Ovary (tissue), 9 donors: ENCODE measurements around the gene MIOX. TPM values are rescaled to one million over a fixed set of nuclear protein-coding genes. Genes with fewer than 3 reads are reported as not detected.
A peak's percentile ranks its signal among the peaks of the same experiment; 100 is the strongest.

Experiments
- DNase-seq, 5 donors: peaks; one replicate each; pipeline ENCODE4 v3.0.0-alpha.2; 2019 to 2020
- H3K27ac ChIP-seq, 2 donors: fragments of 200-600 bp; one replicate each; pipeline versions ENCODE4 v1.5.1 to v1.8.0; 2019 to 2022
- H3K27me3 ChIP-seq: fragments of 200-600 bp; one replicate; pipeline ENCODE4 v1.8.0; 2022
- H3K36me3 ChIP-seq: fragments of 200-600 bp; sonication (generic); one replicate; pipeline ENCODE4 v1.5.1; 2019
- H3K4me1 ChIP-seq: one replicate; pipeline ENCODE4 v1.8.1; 2013; ENCODE audit warnings: mild to moderate bottlenecking, moderate library complexity; ENCODE audit not compliant: insufficient read depth
- H3K4me3 ChIP-seq: fragments of 200-600 bp; sonication (generic); one replicate; pipeline ENCODE4 v1.5.1; 2017
- H3K9me3 ChIP-seq, 2 donors: fragments of 200-600 bp in 1 of 2; sonication (generic) in 1 of 2; one replicate each; pipeline versions ENCODE4 v1.5.1 to v1.8.1; 2013 to 2019; ENCODE audit warnings: mild to moderate bottlenecking in 1 of 2, moderate library complexity in 1 of 2
- EP300 ChIP-seq: sonication (generic); formaldehyde crosslinking; IDR thresholded peaks from one replicate; pipeline ENCODE4 v1.6.1; 2017; ENCODE audit warnings: antibody characterized with exemption
- POLR2A ChIP-seq: fragments of 450-650 bp; IDR thresholded peaks from one replicate; pipeline ENCODE4 v1.6.1; 2017; ENCODE audit warnings: antibody characterized with exemption, mild to moderate bottlenecking, moderate library complexity
- WGBS, 3 donors: extraction: QIAGEN DNeasy Blood & Tissue Kit in 1 of 3; methylation state at CpG; one replicate each; pipeline versions ENCODE4 v1.1.5 to v1.1.7; 2013 to 2017; 5-methylcytosine and 5-hydroxymethylcytosine counted together
- intact Hi-C, 4 donors: fragments of 100-400 bp; cut with DNase I; formaldehyde crosslinking; loops; one replicate each; pipeline versions ENCODE4 v1.11.0 to v1.15.1; 2022 to 2023
- polyA plus RNA-seq, 2 donors: library from polyadenylated mRNA; stranded (reverse); fragments of 200-250 nt in 1 of 2; fragments of 350-450 nt in 1 of 2; fragmentation: Illumina TruSeq in 1 of 2; extraction: RNeasy Lipid Tissue Mini Kit (QIAGEN cat#74804) in 1 of 2; gene quantifications; one replicate each; pipeline ENCODE4 v1.2.3, GENCODE V29; 2013 to 2014
- total RNA-seq, 7 donors: library from RNA; depleted of rRNA in 2 of 7; stranded (reverse); fragments of >200 nt in 2 of 7; fragmentation: NEBNext Ultra II Directional in 3 of 7; extraction: Animal tissue kit (Norgen Biotek cat#: 25700) in 3 of 7; gene quantifications; one replicate each; pipeline versions ENCODE4 v1.1.0 to v1.2.4, GENCODE V29; 2016 to 2023
- TF ChIP-seq, protein P1 (sequence below), 3 donors: fragments of 450-650 bp in 2 of 3; fragments of 200-600 bp in 1 of 3; IDR thresholded peaks; one replicate each; pipeline versions ENCODE4 v1.5.1 to v1.8.0; 2016 to 2022; ENCODE audit warnings: antibody characterized with exemption in 3 of 3, mild to moderate bottlenecking in 1 of 3
- donor health status: DM: no; HTN: no; CAD: no; lungs with moderate emphysema.
- donor health status: DM: no; HTN: no; CAD: no.
- donor health status: Bipolar disorder and iron deficiency.
- donor health status: DM: yes; HTN: yes; CAD: no.
- donor health status: DM: no; HTN: no; CAD: no.
- donor health status: DM: yes; HTN: yes; CAD: no.

MIOX gene
- total and polyA plus RNA-seq, 9 donors: 0.20 TPM; not detected in 8

DNA sequence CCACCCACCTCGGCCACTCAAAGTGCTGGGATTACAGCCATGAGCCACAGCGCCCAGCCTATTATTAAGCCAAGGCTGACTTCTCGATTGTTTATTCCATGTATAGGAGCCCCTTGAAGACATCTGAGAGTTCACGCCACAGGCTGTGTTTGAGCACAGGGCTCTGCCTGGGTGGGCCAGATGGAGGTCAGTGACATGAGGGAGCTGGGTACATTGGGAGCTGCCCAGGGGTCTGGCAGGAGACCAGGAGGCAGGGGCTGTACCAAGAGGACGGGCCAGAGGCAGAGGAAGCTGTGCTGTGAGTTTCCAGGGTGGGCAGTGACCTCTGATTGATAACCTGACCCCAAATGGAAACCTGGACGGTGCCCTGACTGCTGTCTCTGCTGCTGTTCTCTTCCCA, 15.4 kb downstream of the MIOX start:
- no peaks in the 10 kb centered on the region for H3K27me3 ChIP-seq
- 73 to 80% (median 80%) methylated on average over 6 of the region's 6 CpGs for WGBS, 3 donors
- no peaks in the 10 kb centered on the region for H3K36me3 ChIP-seq
- no peaks in the 10 kb centered on the region for H3K9me3 ChIP-seq
- DNase-seq: peak in 1 of 5 donors; percentile 21
- no peak overlapping the region for H3K27ac ChIP-seq
- intact Hi-C loops: loop anchor here in 1 of 4 donors (10.0 kb wide), 1 partner anchor 257 kb away; the partner anchor contains the start of gene TUBGCP6
- peaks cover 12% of the 10 kb centered on the region for H3K4me1 ChIP-seq
- H3K4me3 ChIP-seq: no peak overlapping the region
- TF ChIP-seq EP300 (no peak), POLR2A (no peak)
- TF ChIP-seq, protein P1, sequence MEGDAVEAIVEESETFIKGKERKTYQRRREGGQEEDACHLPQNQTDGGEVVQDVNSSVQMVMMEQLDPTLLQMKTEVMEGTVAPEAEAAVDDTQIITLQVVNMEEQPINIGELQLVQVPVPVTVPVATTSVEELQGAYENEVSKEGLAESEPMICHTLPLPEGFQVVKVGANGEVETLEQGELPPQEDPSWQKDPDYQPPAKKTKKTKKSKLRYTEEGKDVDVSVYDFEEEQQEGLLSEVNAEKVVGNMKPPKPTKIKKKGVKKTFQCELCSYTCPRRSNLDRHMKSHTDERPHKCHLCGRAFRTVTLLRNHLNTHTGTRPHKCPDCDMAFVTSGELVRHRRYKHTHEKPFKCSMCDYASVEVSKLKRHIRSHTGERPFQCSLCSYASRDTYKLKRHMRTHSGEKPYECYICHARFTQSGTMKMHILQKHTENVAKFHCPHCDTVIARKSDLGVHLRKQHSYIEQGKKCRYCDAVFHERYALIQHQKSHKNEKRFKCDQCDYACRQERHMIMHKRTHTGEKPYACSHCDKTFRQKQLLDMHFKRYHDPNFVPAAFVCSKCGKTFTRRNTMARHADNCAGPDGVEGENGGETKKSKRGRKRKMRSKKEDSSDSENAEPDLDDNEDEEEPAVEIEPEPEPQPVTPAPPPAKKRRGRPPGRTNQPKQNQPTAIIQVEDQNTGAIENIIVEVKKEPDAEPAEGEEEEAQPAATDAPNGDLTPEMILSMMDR (IDR thresholded peaks at IDR 0.05): no peak

DNA sequence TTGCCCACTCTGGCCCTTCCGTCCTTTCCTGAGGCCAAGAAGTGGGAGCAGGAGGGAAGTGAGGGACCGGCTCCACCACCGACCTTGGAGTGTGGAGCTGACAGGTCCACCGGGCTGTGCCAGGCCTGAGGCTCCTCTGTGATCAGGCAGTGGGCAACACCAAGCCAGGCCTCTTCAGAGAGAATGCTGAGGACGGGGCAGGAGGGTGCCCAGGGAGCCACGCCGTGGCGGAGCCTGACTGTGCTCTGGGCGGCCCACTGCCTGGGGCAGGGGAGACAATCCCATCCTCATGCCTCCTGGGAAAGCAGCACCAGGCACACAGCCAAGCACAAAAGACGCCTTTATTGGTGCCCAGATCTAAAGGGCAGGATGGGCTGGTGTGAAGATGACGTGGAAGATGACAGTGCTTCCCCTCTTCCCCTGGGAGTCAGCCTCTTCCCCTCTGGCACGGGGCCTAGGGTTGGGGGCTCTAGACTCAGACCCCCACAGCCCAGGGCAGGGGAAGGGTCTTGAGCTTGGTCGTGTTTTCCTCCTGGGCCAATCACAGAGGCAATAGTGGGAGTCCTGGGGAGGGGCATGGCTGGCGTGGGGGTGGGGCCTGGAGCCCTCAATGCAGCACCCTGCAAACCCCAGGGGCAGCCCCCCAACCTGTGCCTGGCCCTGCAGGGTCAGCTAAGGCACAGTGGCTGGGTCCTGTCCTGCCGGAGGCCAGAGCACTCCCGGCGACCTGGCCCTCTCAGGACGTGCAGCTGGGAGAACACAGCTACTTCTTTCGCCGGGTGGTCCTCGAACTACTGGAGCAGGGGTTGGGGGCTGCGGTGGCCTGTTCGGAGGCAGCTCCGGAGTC, 16.2 kb downstream of the MIOX start:
- 75 to 83% (median 76%) methylated on average over 21 to 24 of the region's 24 CpGs for WGBS, 3 donors

DNA sequence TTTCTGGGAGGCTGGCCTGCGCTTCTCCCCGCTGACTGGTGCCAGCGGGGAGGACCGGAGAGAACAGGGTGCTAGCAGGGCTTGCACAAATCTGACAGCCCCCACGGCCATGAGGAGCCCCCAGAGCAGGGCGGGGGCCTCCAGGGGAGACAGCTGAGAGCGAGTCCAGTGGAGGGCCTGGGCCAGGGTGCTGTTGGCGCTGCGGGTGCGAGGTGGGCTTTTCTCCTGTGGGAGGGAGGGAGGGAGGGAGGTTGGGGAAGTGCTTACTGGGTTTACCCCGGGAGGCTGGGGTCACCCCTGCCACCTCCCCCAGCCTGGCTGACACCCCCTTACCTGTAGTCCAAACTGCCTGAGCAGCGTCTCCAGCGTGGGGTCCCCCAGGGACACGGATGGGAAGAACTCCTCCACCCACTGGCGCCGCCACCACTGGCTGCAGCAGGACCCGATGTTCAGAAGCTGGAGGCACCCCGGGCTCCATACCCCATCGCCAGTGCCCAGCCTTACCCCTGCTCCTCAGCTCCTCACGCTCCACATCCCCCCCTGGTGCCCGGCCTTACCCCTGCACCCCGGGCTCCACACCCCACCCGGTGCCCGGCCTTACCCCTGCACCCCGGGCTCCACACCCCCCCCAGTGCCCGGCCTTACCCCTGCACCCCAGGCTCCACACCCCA, 17.0 kb downstream of the MIOX start:
- Histone ChIP-seq H3K27me3 (no peaks in the 10 kb centered on the region), H3K36me3 (no peaks in the 10 kb centered on the region), H3K27ac (no peak overlapping the region), H3K4me1 (peaks cover 12% of the 10 kb centered on the region), H3K4me3 (no peak overlapping the region), H3K9me3 (no peaks in the 10 kb centered on the region)
- peak in 1 of 5 donors; percentile 31 for DNase-seq
- intact Hi-C loops: loop anchor here in 1 of 4 donors (10.0 kb wide), 1 partner anchor 259 kb away; the partner anchor contains the start of gene TUBGCP6
- WGBS, 3 donors: 82 to 85% (median 82%) methylated on average over 25 to 26 of the region's 26 CpGs
- TF ChIP-seq POLR2A (no peak), EP300 (no peak)
- TF ChIP-seq, protein P1 (IDR thresholded peaks at IDR 0.05): no peak

More for the DNA sequence above, 16.2 kb downstream of the MIOX start:
- H3K36me3 ChIP-seq: no peaks in the 10 kb centered on the region
- H3K4me1 ChIP-seq: peaks cover 12% of the 10 kb centered on the region
- no peak overlapping the region for H3K4me3 ChIP-seq
- no peaks in the 10 kb centered on the region for H3K9me3 ChIP-seq
- no peak overlapping the region for H3K27ac ChIP-seq
- DNase-seq: peak in 1 of 5 donors; percentile 24
- TF ChIP-seq EP300: no peak
- no peak for TF ChIP-seq POLR2A
- TF ChIP-seq, protein P1 (IDR thresholded peaks at IDR 0.05): no peak
- intact Hi-C loops: loop anchor here in 1 of 4 donors (10.0 kb wide), 1 partner anchor 258 kb away; the partner anchor contains the start of gene TUBGCP6
- H3K27me3 ChIP-seq: no peaks in the 10 kb centered on the region

DNA sequence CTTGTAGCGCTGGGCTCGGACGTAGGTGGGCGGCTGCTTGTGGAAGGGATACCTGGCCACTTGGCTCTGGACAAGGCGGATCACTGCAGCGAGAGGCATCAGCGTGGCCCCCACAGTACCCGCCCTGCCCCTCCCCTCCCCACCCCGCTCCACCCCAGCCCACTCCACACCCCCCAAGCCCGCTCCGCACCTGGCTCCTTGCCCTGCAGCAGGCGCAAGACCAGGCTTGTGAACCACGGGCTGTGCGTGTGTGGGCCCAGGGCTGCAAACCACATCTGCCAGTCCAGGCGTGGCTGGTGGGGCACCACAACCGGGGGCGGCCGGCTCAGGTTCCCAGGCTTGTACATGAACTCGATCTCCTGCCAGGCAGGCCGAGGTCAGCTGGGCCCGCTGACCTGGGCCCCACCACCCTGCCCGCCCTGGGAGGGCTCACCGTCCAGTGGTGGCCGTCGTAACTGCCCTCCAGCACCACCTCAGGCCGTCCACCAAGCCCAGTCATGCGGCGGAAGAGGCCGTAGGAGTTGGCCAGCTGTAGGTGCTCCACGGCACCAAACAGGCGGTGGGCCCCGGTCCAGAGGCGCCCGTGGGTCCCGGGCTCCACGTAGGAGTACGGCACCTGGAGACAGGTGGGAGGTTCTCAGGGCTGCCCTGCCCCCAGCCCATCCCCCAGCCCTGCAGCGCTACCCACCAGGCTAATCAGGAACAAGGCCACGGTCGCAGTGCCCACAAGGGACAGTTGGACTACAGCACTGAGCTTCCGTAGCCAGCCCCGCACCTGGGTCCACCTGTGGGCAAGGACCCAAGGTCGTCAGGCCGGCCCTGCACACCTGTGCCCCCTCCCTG, 17.9 kb downstream of the MIOX start:
- Histone ChIP-seq H3K27me3 (no peaks in the 10 kb centered on the region), H3K36me3 (no peaks in the 10 kb centered on the region), H3K27ac (no peak overlapping the region), H3K4me3 (no peak overlapping the region), H3K4me1 (peaks cover 13% of the 10 kb centered on the region), H3K9me3 (no peaks in the 10 kb centered on the region)
- intact Hi-C loops: loop anchor here in 1 of 4 donors (10.0 kb wide), 1 partner anchor 260 kb away; the partner anchor contains the start of gene TUBGCP6
- TF ChIP-seq, protein P1 (IDR thresholded peaks at IDR 0.05): no peak
- TF ChIP-seq EP300: no peak
- TF ChIP-seq POLR2A: no peak
- 85 to 89% (median 88%) methylated on average over 26 to 44 of the region's 44 CpGs for WGBS, 3 donors
- peak in 2 of 5 donors; percentile 51 to 57 for DNase-seq
